HepG2 (cell line): ENCODE measurements around the gene AGTRAP. TPM values are rescaled to one million over a fixed set of nuclear protein-coding genes. Genes with fewer than 3 reads are reported as not detected.

Source experiments
- ATAC-seq: fragments of 200-7000 bp; cut with Tn5 transposase; 3 replicates; pipeline ENCODE4 v1.9.1; 2020; ENCODE audit warnings: mild to moderate bottlenecking, moderate library complexity
- BruUV-seq: library from RNA; stranded (reverse); fragments of 400-500 nt; replicated peaks from 2 replicates; lab custom pipeline; 2021; lab: Mats Ljungman, UMichigan
- CTCF ChIA-PET: fragments of 300-600 bp; formaldehyde crosslinking; extraction: SDS; loops from one replicate; lab custom pipeline; 2021; ENCODE audit warnings: low total read pairs, inconsistent platforms, low intra/inter-chr PET ratio; lab: Yijun Ruan, JAX
- POLR2A ChIA-PET: fragments of 350-600 bp; sonication (Branson Sonifier 250); formaldehyde crosslinking; loops from one replicate; lab custom pipeline; 2020; ENCODE audit warnings: antibody characterized with exemption, inconsistent platforms; lab: Yijun Ruan, JAX
- DNase-seq: peaks from one replicate; pipeline ENCODE4 v3.0.0-alpha.2; 2015; ENCODE audit warnings: low spot score
- FAIRE-seq: peaks from 3 replicates; lab custom pipeline; 2011; peaks lifted over from hg19 to GRCh38; lab: Jason Lieb, UNC
- H2AFZ ChIP-seq: one replicate; pipeline ENCODE4 v1.6.1; 2011; ENCODE audit warnings: low read length, inconsistent platforms
- H3K27ac ChIP-seq: fragments of 300-600 bp; 3 replicates; pipeline ENCODE4 v1.8.0; 2011; ENCODE audit warnings: mixed run types, mild to moderate bottlenecking, mixed read lengths, low read length, inconsistent platforms; ENCODE audit not compliant: insufficient read depth; ENCODE audit errors: extremely low read length
- H3K27me3 ChIP-seq, 2 experiments: fragments of 200-600 bp in 1 of 2; 2 replicates in 1 of 2; 3 replicates in 1 of 2; pipeline versions ENCODE4 v1.6.0 to v1.8.0; 2011; ENCODE audit warnings: low read length in 2 of 2, mild to moderate bottlenecking in 2 of 2, moderate library complexity in 2 of 2, inconsistent platforms in 1 of 2; ENCODE audit not compliant: insufficient read depth in 2 of 2, control insufficient read depth in 1 of 2
- H3K36me3 ChIP-seq, 2 experiments: fragments of 200-600 bp in 1 of 2; replicated peaks in 1 of 2; 2 replicates in 1 of 2; 3 replicates in 1 of 2; pipeline versions ENCODE4 v1.5.1 to v1.8.0; 2011; ENCODE audit warnings: low read length in 2 of 2, inconsistent platforms in 1 of 2; ENCODE audit not compliant: insufficient read depth in 2 of 2, control insufficient read depth in 1 of 2
- H3K4me1 ChIP-seq: 2 replicates; pipeline ENCODE4 v1.5.1; 2012; ENCODE audit warnings: low read length, inconsistent platforms; ENCODE audit not compliant: insufficient read depth
- H3K4me2 ChIP-seq: 2 replicates; pipeline ENCODE4 v1.6.0; 2011; ENCODE audit warnings: low read depth, low read length, inconsistent platforms
- H3K4me3 ChIP-seq, 3 experiments: fragments of 200-600 bp in 1 of 3; sonication (generic), shearing (Covaris generic) in 1 of 3; replicated peaks in 1 of 3; 2 replicates each; pipeline ENCODE4 v1.5.1; 2011 to 2016; ENCODE audit warnings: low read length in 3 of 3, inconsistent platforms in 2 of 3, low read depth in 2 of 3, mild to moderate bottlenecking in 2 of 3, control low read depth in 1 of 3, mixed read lengths in 1 of 3; ENCODE audit not compliant: insufficient read depth in 1 of 3
- H3K79me2 ChIP-seq: one replicate; pipeline ENCODE4 v1.6.1; 2011; ENCODE audit warnings: low read length, inconsistent platforms; ENCODE audit not compliant: insufficient read depth
- H3K9ac ChIP-seq: 2 replicates; pipeline ENCODE4 v1.6.0; 2011; ENCODE audit warnings: mild to moderate bottlenecking, low read depth, low read length, inconsistent platforms; ENCODE audit not compliant: insufficient read depth
- H3K9me3 ChIP-seq: 2 replicates; pipeline ENCODE4 v1.5.1; 2012; ENCODE audit warnings: mild to moderate bottlenecking, low read length
- H4K20me1 ChIP-seq: 2 replicates; pipeline ENCODE4 v1.6.0; 2011; ENCODE audit warnings: inconsistent platforms, mild to moderate bottlenecking, low read length, moderate library complexity; ENCODE audit not compliant: insufficient read depth
- CHD4 ChIP-seq: fragments of 200-600 bp; sonication (generic); IDR thresholded peaks from 2 replicates; pipeline ENCODE4 v1.7.0; 2017; ENCODE audit warnings: mild to moderate bottlenecking, low read length, borderline replicate concordance
- ETV6 ChIP-seq: sonication (generic); formaldehyde crosslinking; conservative IDR thresholded peaks from 2 replicates; pipeline ENCODE4 v1.4.0; 2020; ENCODE audit warnings: missing genetic modification reagents
- FOXA3 ChIP-seq: IDR thresholded peaks from 2 replicates; pipeline ENCODE4 v1.6.1; 2016; ENCODE audit warnings: missing genetic modification reagents, missing compliant biosample characterization
- IKZF4 ChIP-seq: sonication (generic); formaldehyde crosslinking; IDR thresholded peaks from 2 replicates; pipeline ENCODE4 v1.5.1; 2020; ENCODE audit warnings: borderline replicate concordance, mild to moderate bottlenecking, low read depth, missing genetic modification reagents; ENCODE audit errors: not compliant biosample characterization
- RBAK ChIP-seq: sonication (generic); formaldehyde crosslinking; IDR thresholded peaks from 2 replicates; pipeline ENCODE4 v1.5.1; 2020; ENCODE audit warnings: mild to moderate bottlenecking, missing genetic modification reagents
- ZNF629 ChIP-seq: sonication (generic); formaldehyde crosslinking; conservative IDR thresholded peaks from 2 replicates; pipeline ENCODE4 v1.5.0; 2020; ENCODE audit warnings: missing genetic modification reagents
- WGBS: methylation state at CpG from one replicate; pipeline ENCODE4 v1.1.6; 2017; ENCODE audit warnings: low lambda C conversion rate; 5-methylcytosine and 5-hydroxymethylcytosine counted together
- in situ Hi-C: cut with HindIII; loops from 2 replicates; pipeline ENCODE4 v1.10.0; 2017; ENCODE audit warnings: low pct_unique_long_range_greater_than_20kb; ENCODE audit not compliant: extremely low pct_ligation_motif_present
- intact Hi-C: fragments of 100-400 bp; cut with micrococcal nuclease; formaldehyde crosslinking; loops from one replicate; pipeline ENCODE4 v1.10.0; 2022; ENCODE audit not compliant: unreplicated experiment
- polyA plus RNA-seq, 8 experiments: library from polyadenylated mRNA; depleted of rRNA in 3 of 8; stranded (reverse) in 7 of 8; unstranded in 1 of 8; fragments of >200 nt; fragmentation: Illumina TruSeq in 4 of 8; extraction: Trizol in 4 of 8; gene quantifications; 2 replicates each; pipeline versions ENCODE4 v1.2.1 to v1.2.3, GENCODE V29; 2011 to 2016; ENCODE audit warnings: low read depth in 4 of 8, missing spikeins in 1 of 8, mixed read lengths in 1 of 8; ENCODE audit not compliant: insufficient read depth in 1 of 8
- total RNA-seq, 5 experiments: library from RNA; depleted of rRNA; stranded (reverse); fragments of >200 nt; fragmentation: Illumina TruSeq; extraction: Trizol; gene quantifications; 2 replicates each; pipeline ENCODE4 v1.2.3, GENCODE V29; 2016; ENCODE audit warnings: low read depth in 1 of 5
- TF ChIP-seq, protein P1 (sequence below): sonication (generic); formaldehyde crosslinking; IDR thresholded peaks from 2 replicates; pipeline ENCODE4 v1.4.0; 2020; ENCODE audit warnings: missing genetic modification reagents, mild to moderate bottlenecking, borderline replicate concordance

Gene AGTRAP
- total and polyA plus RNA-seq, 2 of the 13 experiments (the other 11 are each of a cell fraction or from before 2014, with no cell fraction given), result 28.3 to 32.0 TPM

DNA sequence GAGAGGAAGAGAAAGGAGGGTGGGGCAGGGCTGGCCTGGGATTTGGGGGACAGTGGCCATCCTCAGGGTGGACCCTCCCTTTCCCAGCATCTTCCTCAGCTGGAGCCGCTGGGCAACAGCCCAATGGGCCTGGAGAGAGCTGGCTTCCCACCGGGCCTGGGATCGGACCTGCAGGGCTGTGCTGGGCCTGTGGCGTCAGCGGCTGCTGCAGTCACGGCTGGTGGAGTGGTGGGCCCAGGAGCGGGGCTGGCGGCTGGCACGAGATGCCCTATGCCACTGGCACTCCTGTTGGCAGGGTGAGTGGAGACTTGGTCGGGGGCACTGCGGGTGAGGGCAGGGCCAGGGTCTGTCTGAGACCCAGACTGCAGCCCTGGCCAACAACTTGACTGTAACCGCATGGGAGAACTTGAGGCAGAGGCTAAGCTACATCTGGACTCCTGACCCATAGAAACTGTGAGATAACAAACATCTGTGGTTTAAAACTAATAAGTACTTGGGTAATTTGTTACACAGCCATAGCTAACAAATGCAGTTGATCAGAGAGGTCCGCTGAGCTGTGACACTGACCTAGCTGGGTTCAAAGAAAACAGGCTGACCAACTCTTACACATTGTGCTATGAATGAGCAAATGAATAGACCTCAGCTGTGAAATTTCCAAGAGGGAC is 43.9 kb downstream of the AGTRAP start:
- no peaks in the 10 kb centered on the region for H4K20me1 ChIP-seq
- no peak overlapping the region for H3K9ac ChIP-seq
- no peaks in the 10 kb centered on the region for H3K79me2 ChIP-seq
- POLR2A ChIA-PET, result no interaction called here
- no peak overlapping the region for H3K27ac ChIP-seq
- no peak for FAIRE-seq
- no peak overlapping the region for H3K4me2 ChIP-seq
- ATAC-seq, result no peak
- intact Hi-C loops, result no loop called here
- H3K36me3 ChIP-seq, result no peaks in the 10 kb centered on the region
- H3K9me3 ChIP-seq, result no peaks in the 10 kb centered on the region
- no peak overlapping the region for H2AFZ ChIP-seq
- no peak for TF ChIP-seq FOXA3
- peak; percentile 95 for TF ChIP-seq RBAK (CRISPR knock-in tag)
- TF ChIP-seq, all 625 proteins: peak for 1
- Histone ChIP-seq H3K27me3 (peaks cover 4 to 8% of the 10 kb centered on the region in 2 experiments; a peak in 3 of 5 replicates), H3K4me1 (peaks cover 29% of the 10 kb centered on the region), H3K4me3 (no peak overlapping the region)
- no peak for DNase-seq
- in situ Hi-C loops, result no loop called here
- CTCF ChIA-PET, result no interaction called here
- WGBS, result 53% methylated on average over 9 of the region's 13 CpGs
- no TSS peak for BruUV-seq

DNA sequence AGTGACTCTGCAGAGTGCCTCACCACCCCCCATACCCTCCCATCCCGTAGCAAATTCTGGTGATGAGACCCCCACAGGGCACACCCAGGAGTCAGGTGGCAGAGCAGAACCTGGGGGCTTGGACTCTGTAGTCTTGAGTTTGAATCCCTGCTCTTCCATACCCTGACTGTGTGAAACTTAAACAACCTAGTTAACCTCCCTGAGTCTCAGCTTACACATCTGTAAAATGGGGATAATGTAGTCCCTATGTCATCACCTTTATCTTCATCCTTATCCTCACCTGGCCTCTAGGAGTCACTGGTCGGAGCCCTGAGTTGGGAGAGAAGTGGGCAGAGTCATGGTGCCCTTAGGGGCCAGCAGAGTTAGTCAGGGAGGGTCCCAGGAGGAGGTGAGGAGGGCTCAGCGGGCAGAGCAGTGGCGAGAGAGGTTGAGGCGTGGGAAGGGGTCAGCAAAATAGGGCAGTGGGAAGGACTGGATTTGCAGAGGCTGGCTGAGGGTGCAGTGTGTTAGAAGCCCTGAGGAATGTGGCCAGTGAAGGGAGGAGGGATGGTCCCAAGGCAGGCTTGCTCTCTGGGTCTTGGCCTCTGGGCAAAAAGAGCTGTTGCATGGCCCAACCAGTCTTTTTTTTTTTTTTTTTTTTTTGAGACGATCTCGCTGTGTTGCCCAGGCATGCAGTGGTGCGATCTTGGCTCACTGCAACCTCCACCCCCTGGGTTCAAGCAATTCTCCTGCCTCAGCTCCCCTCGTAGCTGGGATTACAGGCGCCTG is 44.6 kb downstream of the AGTRAP start:
- no peaks in the 10 kb centered on the region for H3K79me2 ChIP-seq
- no peak overlapping the region for H3K27ac ChIP-seq
- H3K9me3 ChIP-seq, result no peaks in the 10 kb centered on the region
- no peak for ATAC-seq
- intact Hi-C loops, result no loop called here
- POLR2A ChIA-PET, result no interaction called here
- no peak overlapping the region for H2AFZ ChIP-seq
- no peaks in the 10 kb centered on the region for H3K36me3 ChIP-seq
- no peak overlapping the region for H3K4me2 ChIP-seq
- H3K27me3 ChIP-seq, result peaks cover 4 to 8% of the 10 kb centered on the region in 2 experiments; a peak in 3 of 5 replicates
- TF ChIP-seq, protein P1, sequence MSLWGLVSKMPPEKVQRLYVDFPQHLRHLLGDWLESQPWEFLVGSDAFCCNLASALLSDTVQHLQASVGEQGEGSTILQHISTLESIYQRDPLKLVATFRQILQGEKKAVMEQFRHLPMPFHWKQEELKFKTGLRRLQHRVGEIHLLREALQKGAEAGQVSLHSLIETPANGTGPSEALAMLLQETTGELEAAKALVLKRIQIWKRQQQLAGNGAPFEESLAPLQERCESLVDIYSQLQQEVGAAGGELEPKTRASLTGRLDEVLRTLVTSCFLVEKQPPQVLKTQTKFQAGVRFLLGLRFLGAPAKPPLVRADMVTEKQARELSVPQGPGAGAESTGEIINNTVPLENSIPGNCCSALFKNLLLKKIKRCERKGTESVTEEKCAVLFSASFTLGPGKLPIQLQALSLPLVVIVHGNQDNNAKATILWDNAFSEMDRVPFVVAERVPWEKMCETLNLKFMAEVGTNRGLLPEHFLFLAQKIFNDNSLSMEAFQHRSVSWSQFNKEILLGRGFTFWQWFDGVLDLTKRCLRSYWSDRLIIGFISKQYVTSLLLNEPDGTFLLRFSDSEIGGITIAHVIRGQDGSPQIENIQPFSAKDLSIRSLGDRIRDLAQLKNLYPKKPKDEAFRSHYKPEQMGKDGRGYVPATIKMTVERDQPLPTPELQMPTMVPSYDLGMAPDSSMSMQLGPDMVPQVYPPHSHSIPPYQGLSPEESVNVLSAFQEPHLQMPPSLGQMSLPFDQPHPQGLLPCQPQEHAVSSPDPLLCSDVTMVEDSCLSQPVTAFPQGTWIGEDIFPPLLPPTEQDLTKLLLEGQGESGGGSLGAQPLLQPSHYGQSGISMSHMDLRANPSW, result no peak
- TF ChIP-seq ZNF629 (CRISPR knock-in tag), result peak; percentile 82
- TF ChIP-seq IKZF4, result no peak
- peak; percentile 60; the same call in 1 of the 2 replicates for TF ChIP-seq CHD4
- TF ChIP-seq ETV6 (CRISPR knock-in tag), result no peak
- TF ChIP-seq, all 625 proteins: peak for 2
- BruUV-seq, result no TSS peak
- FAIRE-seq (no peak), DNase-seq (no peak)
- in situ Hi-C loops, result no loop called here
- 63% methylated on average over 9 of the region's 10 CpGs for WGBS
- no peak overlapping the region for H3K9ac ChIP-seq
- no peak overlapping the region for H3K4me3 ChIP-seq
- CTCF ChIA-PET, result no interaction called here
- H4K20me1 ChIP-seq, result no peaks in the 10 kb centered on the region
- peaks cover 36% of the 10 kb centered on the region for H3K4me1 ChIP-seq
